Heart right ventricle (tissue), 16 donors: ENCODE results near the gene GHDC. TPM values are rescaled to one million over a fixed set of nuclear protein-coding genes. Genes with fewer than 3 reads are reported as not detected.

Experiments used
- ATAC-seq, 8 donors: fragments of 200-7000 bp; cut with Tn5 transposase; one replicate each; pipeline ENCODE4 v1.9.1; 2020; ENCODE audit warnings: mild to moderate bottlenecking in 8 of 8, moderate library complexity in 8 of 8, moderate number of reproducible peaks in 1 of 8
- DNase-seq, 2 donors: peaks; one replicate each; pipeline ENCODE4 v3.0.0-alpha.2; 2020
- H3K27ac ChIP-seq, 10 donors: fragments of 200-600 bp; sonication (generic) in 2 of 10; one replicate each; pipeline versions ENCODE4 v1.5.0 to v1.8.0; 2020 to 2022; ENCODE audit warnings: mild to moderate bottlenecking in 3 of 10
- H3K27me3 ChIP-seq, 7 donors: fragments of 200-600 bp; one replicate each; pipeline ENCODE4 v1.8.0; 2021 to 2022; ENCODE audit warnings: mild to moderate bottlenecking in 2 of 7
- H3K36me3 ChIP-seq, 9 donors: fragments of 200-600 bp; sonication (generic) in 1 of 9; one replicate each; pipeline versions ENCODE4 v1.5.0 to v1.8.0; 2020 to 2022; ENCODE audit warnings: mild to moderate bottlenecking in 2 of 9
- H3K4me1 ChIP-seq, 9 donors: fragments of 200-600 bp; sonication (generic) in 1 of 9; one replicate each; pipeline versions ENCODE4 v1.5.0 to v1.8.0; 2020 to 2022; ENCODE audit warnings: mild to moderate bottlenecking in 4 of 9
- H3K4me3 ChIP-seq, 10 donors: fragments of 200-600 bp; sonication (generic) in 2 of 10; one replicate each; pipeline versions ENCODE4 v1.5.0 to v1.8.0; 2020 to 2022; ENCODE audit warnings: mild to moderate bottlenecking in 7 of 10, moderate library complexity in 2 of 10
- H3K9me3 ChIP-seq, 11 donors: fragments of 200-600 bp in 10 of 11; sonication (generic) in 2 of 11; one replicate each; pipeline versions ENCODE4 v1.5.0 to v1.8.0; 2013 to 2022; ENCODE audit warnings: mild to moderate bottlenecking in 2 of 11, control low read depth in 1 of 11, moderate library complexity in 1 of 11
- CTCF ChIP-seq, 9 donors: fragments of 200-600 bp; sonication (generic) in 2 of 9; IDR thresholded peaks; one replicate each; pipeline versions ENCODE4 v1.5.0 to v1.8.0; 2021 to 2022; ENCODE audit warnings: antibody characterized with exemption in 9 of 9, mild to moderate bottlenecking in 5 of 9, moderate library complexity in 1 of 9
- WGBS, 2 donors: extraction: QIAGEN DNeasy Blood & Tissue Kit; methylation state at CpG; one replicate each; pipeline ENCODE4 v1.1.7; 2013; ENCODE audit warnings: inconsistent platforms in 1 of 2; 5-methylcytosine and 5-hydroxymethylcytosine counted together
- intact Hi-C, 10 donors: fragments of 100-400 bp; cut with DNase I; formaldehyde crosslinking; loops; one replicate each; pipeline versions ENCODE4 v1.11.1 to v1.14.2; 2022
- polyA plus RNA-seq, 2 donors: library from polyadenylated mRNA; stranded (reverse); fragments of 200-250 nt; gene quantifications; one replicate each; pipeline ENCODE4 v1.2.3, GENCODE V29; 2013
- total RNA-seq, 10 donors: library from RNA; stranded (reverse); fragmentation: NEBNext Ultra II Directional in 3 of 10; extraction: Animal tissue kit (Norgen Biotek cat#: 25700) in 3 of 10; gene quantifications; one replicate each; pipeline versions ENCODE4 v1.2.1 to v1.2.4, GENCODE V29; 2021 to 2023
- donor health status: Arrhythmogenic right ventricular cardiomyopathy.
- donor health status: ischemic (EF 13 %, LVEDD 7.1; RV severe dilation, severe dysfunction).
- donor health status: healthy with polysubstance abuse.
- donor health status: DM: no; HTN: yes; CAD: no.
- donor health status: DM: no; HTN: no; CAD: no.
- donor health status: ischemic (EF 25% LVEDD 6.9; RV normal size, moderate dysfunction).
- donor health status: ischemic (EF 25% LVEDD 5.7; RV mildly dilated, moderate dysfunction).
- donor health status: healthy.
- donor health status: DM: yes; HTN: yes; CAD: no.
- donor health status: Ischemic cardiomyopathy.
- donor health status: ischemic (EF 35%, LVEDD 5.7; RV mildly dilated, moderate dysfunction).
- donor health status: nonischemic (EF 11% LVEDD 7.7; RV severe dilation, severe dysfunction).
- donor health status: DM: yes; HTN: yes; CAD: no.
- donor health status: PGD.
- donor health status: ischemic (EF 29% LVEDD 5.4; RV normal size, mild dysfunction).
- donor health status: nonischemic (EF 23%, LVEDD 6.1; RV moderate dilation, normal function).

The GHDC gene
- total and polyA plus RNA-seq, 12 donors = 4.6 to 11.5 (median 6.5) TPM

- no peak for TF ChIP-seq CTCF (IDR thresholded peaks at IDR 0.05)
- DNase-seq = no peak
- ATAC-seq = no peak
- H3K4me1 ChIP-seq = peaks cover 9 to 36% (median 27%) of the 10 kb centered on the region in 9 donors
- no peak overlapping the region for H3K4me3 ChIP-seq
- 91 to 94% methylated on average over 8 of the region's 8 CpGs for WGBS, 2 donors
- H3K9me3 ChIP-seq = no peaks in the 10 kb centered on the region
- H3K27me3 ChIP-seq = no peaks in the 10 kb centered on the region
- peaks cover 0 to 35% (median 6%) of the 10 kb centered on the region in 9 donors for H3K36me3 ChIP-seq
- H3K27ac ChIP-seq = no peak overlapping the region
- intact Hi-C loops = no loop called here
Observed at GRCh38 chr17:42197564-42198156, 3.4 kb upstream of the GHDC start.

DNA sequence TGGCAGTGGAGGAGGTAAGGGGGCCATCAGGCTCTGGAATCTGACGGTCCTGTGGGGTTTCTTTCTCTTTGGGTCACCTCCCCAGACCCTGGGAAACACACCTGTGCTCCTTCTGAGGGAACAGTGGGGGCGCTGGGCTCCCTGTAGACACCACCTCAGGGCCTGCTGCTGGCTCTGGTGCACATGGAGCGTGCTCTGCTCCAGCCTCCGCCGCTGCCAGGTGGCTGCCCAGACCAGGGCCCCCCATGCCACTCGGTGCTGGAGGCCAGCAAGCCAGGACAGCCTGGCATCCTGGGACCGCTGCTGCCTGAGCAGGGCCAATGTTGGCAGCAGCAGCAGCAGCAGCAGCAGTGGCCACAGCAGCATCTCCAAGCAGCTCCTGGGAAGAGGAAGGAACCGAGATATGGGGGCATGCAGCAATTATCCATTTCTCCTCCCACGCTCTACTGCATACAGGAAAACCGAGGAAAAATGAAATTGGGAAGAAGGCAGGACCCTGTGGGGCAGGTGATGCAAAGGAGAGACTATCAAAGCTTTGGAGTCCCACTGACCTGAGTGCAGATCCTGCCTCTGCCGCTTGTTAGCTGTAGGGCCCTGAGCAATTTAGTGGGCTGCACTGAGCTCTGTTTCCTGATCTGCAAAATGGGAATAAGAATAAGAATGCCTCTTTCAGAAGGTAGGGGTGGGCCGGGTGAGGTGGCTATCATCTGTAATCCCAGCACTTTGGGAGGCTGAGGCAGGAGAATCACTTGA, 902 bp downstream of the GHDC start:
- DNase-seq = no peak
- no peak for TF ChIP-seq CTCF (IDR thresholded peaks at IDR 0.05)
- H3K27ac ChIP-seq = peak overlapping the region in 9 of 10 donors; percentile 67 to 93 (median 83)
- 77 to 82% methylated on average over 12 of the region's 12 CpGs for WGBS, 2 donors
- peaks cover 6 to 29% (median 16%) of the 10 kb centered on the region in 9 donors for H3K4me1 ChIP-seq
- intact Hi-C loops = no loop called here
- H3K36me3 ChIP-seq = peaks cover 0 to 20% (median 0%) of the 10 kb centered on the region in 9 donors
- no peaks in the 10 kb centered on the region for H3K9me3 ChIP-seq
- peak in 1 of 8 donors; percentile 8 for ATAC-seq
- H3K27me3 ChIP-seq = no peaks in the 10 kb centered on the region
- peak overlapping the region; percentile 39 to 83 (median 64) for H3K4me3 ChIP-seq

GRCh38 chr17:42192189-42193126, 1.8 kb downstream of the GHDC start:
- Histone ChIP-seq H3K36me3 (peaks cover 0 to 20% (median 0%) of the 10 kb centered on the region in 9 donors), H3K4me1 (peaks cover 6 to 32% (median 16%) of the 10 kb centered on the region in 9 donors), H3K4me3 (peak overlapping the region in 1 of 10 donors; percentile 82), H3K9me3 (no peaks in the 10 kb centered on the region), H3K27me3 (no peaks in the 10 kb centered on the region), H3K27ac (peak overlapping the region in 1 of 10 donors; percentile 10)
- no peak for TF ChIP-seq CTCF (IDR thresholded peaks at IDR 0.05)
- ATAC-seq = no peak
- WGBS, 2 donors = 91 to 94% methylated on average over 23 of the region's 23 CpGs
- intact Hi-C loops = no loop called here
- DNase-seq = no peak

DNA sequence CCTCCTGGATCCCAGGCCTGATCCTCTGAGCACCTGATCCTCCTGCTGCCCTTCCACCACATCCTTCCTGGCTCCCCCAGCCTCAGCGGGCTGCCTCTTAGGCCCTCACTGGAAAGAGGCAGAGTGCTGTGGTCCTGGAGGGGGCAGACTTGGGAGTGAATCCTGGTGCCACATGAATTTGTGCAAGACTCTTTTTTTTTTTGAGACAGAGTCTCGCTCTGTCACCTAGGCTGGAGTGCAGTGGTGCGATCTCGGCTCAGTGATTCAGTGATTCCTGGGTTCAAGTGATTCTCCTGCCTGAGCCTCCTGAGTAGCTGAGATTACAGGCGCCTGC, 3.1 kb downstream of the GHDC start:
- DNase-seq (no peak), ATAC-seq (no peak)
- Histone ChIP-seq H3K36me3 (peaks cover 0 to 20% (median 0%) of the 10 kb centered on the region in 9 donors), H3K27ac (no peak overlapping the region), H3K9me3 (no peaks in the 10 kb centered on the region), H3K27me3 (no peaks in the 10 kb centered on the region), H3K4me3 (no peak overlapping the region), H3K4me1 (peaks cover 6 to 32% (median 16%) of the 10 kb centered on the region in 9 donors)
- intact Hi-C loops = no loop called here
- 98 to 99% methylated on average over 5 of the region's 5 CpGs for WGBS, 2 donors
- TF ChIP-seq CTCF (IDR thresholded peaks at IDR 0.05) = no peak
